ENCODE measurements around the gene WDR59.
"Not testable (repeated sequence)": the region's sequence is repeated elsewhere in the genome, so short reads cannot be mapped to it uniquely, and the experiment has no call there.

WDR59 gene

DNA sequence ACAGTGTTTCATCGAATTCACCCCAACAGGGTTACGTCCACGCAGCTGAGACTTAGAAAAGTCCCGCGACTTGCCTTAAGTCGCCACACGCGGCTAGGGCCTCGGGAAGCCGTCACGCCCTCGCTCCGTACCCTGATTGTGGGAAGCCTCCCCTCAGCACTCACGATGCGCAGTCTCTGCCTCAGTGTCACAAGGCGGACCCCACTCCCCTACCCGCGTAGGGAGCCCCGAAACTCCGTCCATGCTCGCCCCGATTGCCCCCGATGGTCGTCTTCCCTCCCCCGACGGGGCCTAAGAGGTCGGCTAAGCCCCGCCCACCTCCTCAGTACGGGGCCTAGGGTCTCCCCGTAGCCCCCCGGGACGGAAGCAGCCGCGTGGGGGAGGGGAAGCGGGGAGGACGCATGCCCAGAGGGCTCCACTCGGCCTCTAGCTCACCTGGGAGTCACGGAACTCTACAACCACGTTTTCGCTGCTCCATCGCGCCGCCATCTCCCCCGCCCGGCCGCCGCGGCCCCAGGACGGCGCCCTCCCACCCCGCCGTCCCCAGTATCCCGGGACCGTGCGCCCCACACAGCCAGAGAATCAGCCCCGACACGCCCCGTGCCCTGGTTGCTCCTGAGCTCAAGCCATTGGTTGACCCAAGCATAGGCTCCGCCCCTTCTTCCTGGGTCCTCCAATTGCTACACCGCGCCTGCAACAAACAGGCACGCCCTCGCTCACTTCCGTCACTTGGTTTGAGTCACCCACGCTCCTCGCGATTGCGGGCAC, at the start of gene WDR59:
WDR59 (minus strand) TSS at position 595 of the 768 bp plus-strand sequence; CDS start at position 489, 106 bp downstream.
- DNase-seq = peak; percentile 98 to 99

DNA sequence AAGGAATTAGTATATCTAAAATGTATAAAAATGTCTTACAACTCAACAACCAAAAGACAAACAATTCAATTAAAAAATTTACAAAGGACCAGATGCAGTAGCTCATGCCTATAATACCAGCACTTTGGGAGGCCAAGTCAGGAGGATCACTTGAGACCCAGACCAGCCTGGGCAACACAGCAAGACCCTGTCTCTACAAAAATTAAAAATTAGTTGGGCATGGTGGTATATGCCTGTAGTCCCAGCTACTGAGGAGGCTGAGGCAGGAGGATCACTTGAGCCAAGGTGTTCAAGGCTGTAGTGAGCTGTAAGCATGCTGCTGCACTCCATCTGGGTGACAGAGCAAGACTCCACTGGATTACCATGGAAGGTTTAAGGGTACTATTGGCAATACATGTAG, 47.7 kb upstream of the WDR59 start:
- DNase-seq = no peak

- no peak for DNase-seq
These were observed 44.9 kb upstream of the WDR59 start for GRCh38 chr16:75029854-75030253.

DNA sequence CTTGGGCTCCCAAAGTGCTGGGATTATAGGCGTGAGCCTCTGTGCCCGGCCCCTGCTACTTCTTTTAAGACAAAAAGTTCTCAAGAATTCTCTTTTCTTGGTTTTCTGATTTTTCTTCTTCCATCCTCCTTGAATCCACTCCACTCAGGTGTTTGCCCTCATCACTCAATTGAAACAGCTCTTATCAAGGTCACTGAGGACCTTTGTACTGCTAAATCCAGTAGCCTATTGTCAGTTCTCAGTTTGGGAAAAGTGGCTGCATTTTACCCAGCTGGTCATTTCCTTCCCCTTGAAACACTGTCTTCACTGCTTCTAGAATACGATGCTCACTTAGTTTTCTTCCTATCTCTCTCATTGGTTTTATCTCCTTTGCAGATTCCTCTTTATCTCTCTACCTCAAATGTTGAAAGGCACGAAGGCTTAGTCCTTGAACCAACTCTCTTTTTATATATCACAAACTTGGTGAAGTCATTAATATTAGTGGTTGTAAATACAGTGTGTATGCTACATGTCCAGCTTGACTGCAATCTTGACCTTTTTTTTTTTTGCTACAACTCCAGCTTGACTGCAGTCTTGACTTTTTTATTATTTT, 43.7 kb upstream of the WDR59 start:
- no peak for DNase-seq

- no peak for DNase-seq
These were observed 42.8 kb upstream of the WDR59 start for GRCh38 chr16:75027520-75028300.

GRCh38 chr16:75026892-75027391, 42.0 kb upstream of the WDR59 start:
- DNase-seq = no peak

DNA sequence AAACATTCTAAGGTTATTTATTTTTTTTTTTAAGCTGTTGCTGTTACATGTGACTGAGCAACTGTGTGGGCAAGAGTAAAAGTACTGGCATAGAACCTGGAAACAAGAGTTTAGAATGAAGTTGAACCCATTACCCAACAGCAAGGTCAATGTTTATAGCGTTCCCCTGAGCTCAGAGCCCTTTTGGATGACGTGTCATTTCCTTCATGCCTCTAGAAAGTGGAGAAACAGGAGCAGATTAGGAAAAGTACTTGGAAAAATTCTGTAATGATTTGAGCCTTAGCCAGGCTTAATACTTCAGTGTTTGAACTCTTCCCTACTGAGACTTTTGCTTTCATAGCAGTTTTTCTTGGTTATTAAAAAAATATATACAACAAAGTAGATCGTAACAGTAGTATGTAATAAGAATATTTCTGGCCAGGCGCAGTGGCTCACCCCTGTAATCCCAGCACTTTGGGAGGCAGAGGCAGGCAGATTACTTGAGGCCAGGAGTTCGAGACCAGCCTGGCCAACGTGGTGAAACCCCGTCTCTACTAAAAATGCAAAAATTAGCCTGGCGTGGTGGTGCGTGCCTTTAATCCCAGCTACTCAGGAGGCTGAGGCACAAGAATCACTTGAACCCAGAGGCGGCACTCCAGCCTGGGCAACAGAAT, 41.4 kb upstream of the WDR59 start:
- not testable (repeated sequence) for DNase-seq

GRCh38 chr16:75025761-75026160, 40.8 kb upstream of the WDR59 start:
- DNase-seq = no peak

DNA sequence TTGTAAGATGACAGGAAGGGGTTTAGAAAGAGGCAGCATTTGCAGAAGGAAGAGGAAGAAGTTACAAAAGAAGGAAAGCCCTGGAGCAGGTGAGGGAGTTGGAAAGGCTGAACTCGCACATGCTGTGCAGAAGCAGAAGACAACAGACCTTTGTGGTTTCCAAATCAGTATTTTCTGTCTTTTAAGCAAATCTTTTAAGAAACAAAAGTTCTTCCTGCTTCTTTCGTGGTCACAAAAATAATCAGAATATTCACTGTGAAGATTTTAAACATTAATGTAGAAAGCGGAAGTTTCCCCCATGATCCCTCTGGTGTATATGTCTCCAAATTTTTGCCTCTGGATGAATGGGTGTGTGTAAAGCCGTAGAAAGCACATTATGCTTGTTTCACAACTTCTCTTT, 39.7 kb upstream of the WDR59 start:
- DNase-seq = no peak

- DNase-seq = no peak
These were observed 39.3 kb upstream of the WDR59 start for GRCh38 chr16:75024182-75024581.

DNA sequence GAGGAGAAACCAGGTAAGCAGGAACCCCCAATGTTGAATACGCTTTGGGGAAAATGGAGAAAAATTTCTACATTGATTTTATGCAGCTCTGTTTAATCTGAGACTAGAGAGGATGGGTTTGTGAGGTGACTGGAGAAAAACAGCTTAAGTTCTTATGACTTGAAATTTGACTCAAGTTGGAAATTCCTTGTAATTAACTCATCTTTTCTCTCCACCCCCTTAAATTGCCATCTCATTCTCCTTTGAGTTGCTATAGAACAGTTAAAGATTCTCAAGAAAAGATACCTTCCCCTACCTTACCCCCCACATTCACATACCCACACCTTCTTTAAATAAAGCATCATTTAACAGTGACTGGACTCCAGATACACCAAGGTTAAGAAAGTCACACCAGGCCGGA, 38.1 kb upstream of the WDR59 start:
- DNase-seq = no peak

DNA sequence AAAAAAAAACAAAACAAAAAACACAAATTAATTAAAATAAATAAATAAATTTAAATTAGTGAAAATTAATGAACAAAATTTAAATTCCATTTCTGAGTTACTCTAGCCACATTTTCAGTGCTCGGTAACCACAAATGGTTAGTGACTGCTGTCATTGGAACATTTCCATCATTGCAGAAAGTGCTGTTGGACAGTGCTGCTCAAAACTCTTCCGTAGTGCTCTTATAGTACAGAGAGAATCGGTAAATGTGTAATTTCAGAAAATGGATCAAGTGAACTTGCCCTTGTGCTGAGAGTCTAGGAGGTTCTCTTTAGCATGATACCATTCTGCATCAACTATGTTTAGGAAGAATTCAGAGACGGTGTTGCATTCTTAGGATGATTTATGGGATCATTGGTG, 37.6 kb upstream of the WDR59 start:
- no peak for DNase-seq

GRCh38 chr16:75021410-75021809, 36.5 kb upstream of the WDR59 start:
- DNase-seq = no peak

DNA sequence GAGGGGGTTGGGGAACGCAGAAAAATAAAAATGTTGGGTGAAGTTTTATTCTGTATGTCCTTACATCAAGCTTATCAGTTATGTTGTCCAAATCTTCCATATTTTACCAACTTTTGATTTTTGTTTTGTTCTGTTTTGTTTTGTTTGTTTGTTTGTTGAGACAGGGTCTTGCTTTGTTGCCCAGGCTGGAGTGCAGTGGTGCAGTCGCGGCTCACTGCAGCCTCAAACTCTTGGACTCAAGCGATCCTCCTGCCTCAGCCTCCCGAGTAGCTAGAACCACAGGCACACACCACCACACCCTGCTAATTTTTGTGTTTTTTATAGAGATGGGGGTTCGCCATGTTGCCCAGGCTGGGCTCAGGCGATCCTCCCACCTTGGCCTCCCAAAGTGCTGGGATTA, 34.7 kb upstream of the WDR59 start:
- DNase-seq = no peak

- DNase-seq = no peak
These were observed 34.1 kb upstream of the WDR59 start for GRCh38 chr16:75019007-75019406.

DNA sequence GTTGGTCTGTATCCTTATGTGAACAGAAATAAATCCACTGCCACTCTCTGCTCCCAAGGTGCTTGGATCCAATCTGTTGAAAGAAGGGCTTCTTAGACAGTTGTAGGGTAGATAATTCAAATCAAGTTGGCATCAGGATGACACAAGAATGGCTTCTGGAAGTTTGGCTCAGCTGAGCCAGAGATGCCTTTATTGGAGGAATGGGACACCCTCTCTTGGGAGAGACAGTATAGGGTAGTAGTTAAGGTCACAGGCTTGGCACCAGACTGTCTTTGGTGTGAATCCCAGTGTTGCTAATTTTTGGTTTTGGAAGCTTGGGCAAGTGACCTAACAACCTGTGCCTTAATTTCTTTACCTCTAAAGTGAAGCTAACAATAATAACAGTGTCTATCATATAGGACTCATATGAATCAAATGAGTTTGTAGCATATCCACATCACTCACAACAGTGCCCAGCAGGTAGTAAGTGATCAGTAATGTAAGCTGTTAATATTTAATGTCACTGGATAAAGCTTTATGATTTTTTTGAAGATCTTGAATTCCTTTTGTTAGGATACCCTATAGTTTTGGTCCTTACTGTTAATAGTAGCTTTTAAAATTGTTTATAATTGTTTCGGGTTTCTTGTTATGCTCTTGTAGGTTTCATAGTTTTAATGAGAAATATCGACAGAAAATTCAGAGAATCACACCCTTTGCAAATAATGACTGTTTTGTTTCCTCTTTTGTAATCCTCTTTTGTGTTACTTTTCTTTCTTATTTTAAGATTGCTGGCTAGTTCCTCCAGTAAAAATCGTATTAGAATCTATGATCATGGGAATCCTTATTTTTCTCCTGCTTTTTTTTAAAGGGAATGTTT, 33.0 kb upstream of the WDR59 start:
- DNase-seq = no peak

GRCh38 chr16:75016451-75017081, 31.6 kb upstream of the WDR59 start:
- DNase-seq = not testable (repeated sequence)

- no peak for DNase-seq
These were observed 29.4 kb upstream of the WDR59 start for GRCh38 chr16:75014318-75014717.

- DNase-seq = not testable (repeated sequence)
These were observed 28.2 kb upstream of the WDR59 start for GRCh38 chr16:75013123-75013522.

GRCh38 chr16:75012380-75013081, 27.6 kb upstream of the WDR59 start:
- no peak for DNase-seq
